ENCODE measurements around the gene KCNH2. TPM values are rescaled to one million over a fixed set of nuclear protein-coding genes. Genes with fewer than 3 reads are reported as not detected.

The KCNH2 gene
- total RNA-seq, 2 experiments from 2014 or later, result not detected

DNA sequence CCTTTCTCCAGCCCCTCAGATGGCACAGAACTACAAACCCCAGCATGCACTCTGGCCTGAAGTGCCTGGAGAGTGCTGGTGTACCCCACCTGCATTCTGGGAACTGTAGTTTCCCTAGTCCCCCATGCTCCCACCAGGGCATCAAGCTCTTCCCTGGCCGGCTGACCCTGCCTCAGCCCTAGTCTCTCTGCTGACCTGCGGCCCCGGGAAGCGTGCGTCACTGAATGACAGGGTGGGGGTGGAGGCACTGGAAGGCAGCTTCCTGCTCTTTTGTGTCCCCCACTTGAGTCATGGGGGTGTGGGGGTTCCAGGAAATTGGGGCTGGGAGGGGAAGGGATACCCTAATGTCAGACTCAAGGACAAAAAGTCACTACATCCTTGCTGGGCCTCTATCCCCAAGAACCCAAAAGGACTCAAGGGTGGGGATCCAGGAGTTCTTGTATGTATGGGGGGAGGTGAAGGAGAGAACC, 14.7 kb upstream of the KCNH2 start:
- no peak overlapping the region for H3K27ac Mint-ChIP-seq
- POLR2A ChIA-PET, result interaction anchor here (1.2 kb wide), 1 partner anchor 57 kb away, joined by 3 read pairs; no protein-coding TSS in a partner anchor
- H3K4me3 Mint-ChIP-seq, result no peak overlapping the region
- peaks cover 16% of the 10 kb centered on the region for H3K27me3 Mint-ChIP-seq (ENCODE audit: low read depth)
- H3K36me3 Mint-ChIP-seq (ENCODE audit: low read depth), result peaks cover 3% of the 10 kb centered on the region
- DNase-seq, result peak; percentile 43
- CTCF ChIA-PET, result interaction anchor here (0.7 to 1.6 kb wide), 7 partner anchors 13 to 214 kb away, joined by 3 to 5 read pairs (median 3); no protein-coding TSS in a partner anchor
- peaks cover 34% of the 10 kb centered on the region for H3K4me1 Mint-ChIP-seq (ENCODE audit: low read depth)
- ATAC-seq, result peak; percentile 57
- H3K9me3 Mint-ChIP-seq (ENCODE audit: insufficient read depth), result peaks cover 13% of the 10 kb centered on the region

DNA sequence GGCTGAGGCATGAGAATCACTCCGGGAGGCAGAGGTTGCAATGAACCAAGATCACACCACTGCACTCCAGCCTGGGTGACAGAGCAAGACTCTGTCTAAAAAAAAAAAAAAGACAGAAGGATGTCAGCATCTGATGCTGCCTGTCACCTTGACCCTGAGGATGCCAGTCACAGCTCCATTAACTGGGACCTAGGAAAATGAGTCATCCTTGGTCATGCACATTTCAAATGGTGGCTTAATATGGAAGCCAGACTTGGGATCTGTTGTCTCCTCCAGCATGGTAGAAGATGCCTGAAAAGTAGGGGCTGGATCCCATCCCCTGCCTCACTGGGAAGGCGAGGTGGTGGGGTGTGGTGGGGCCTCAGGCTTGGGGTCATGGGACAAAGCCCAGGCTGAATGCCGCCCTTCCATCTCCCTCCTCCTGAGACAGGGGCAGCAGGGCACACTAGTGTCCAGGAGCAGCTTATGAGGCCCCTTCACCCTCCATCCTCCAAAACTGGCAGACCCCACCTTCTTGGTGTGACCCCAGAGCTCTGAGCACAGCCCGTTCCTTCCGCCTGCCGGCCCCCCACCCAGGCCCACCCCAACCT, 14.0 kb upstream of the KCNH2 start:
- Mint-ChIP-seq H3K4me3 (no peak overlapping the region), H3K9me3 (ENCODE audit: insufficient read depth) (peaks cover 13% of the 10 kb centered on the region), H3K4me1 (ENCODE audit: low read depth) (peaks cover 28% of the 10 kb centered on the region), H3K27me3 (ENCODE audit: low read depth) (peaks cover 16% of the 10 kb centered on the region), H3K27ac (no peak overlapping the region), H3K36me3 (ENCODE audit: low read depth) (peaks cover 3% of the 10 kb centered on the region)
- no peak for ATAC-seq
- ChIA-PET CTCF (interaction anchor here (0.7 to 0.9 kb wide), 5 partner anchors 13 to 213 kb away, joined by 3 read pairs; no protein-coding TSS in a partner anchor), POLR2A (interaction anchor here (1.2 kb wide), 1 partner anchor 58 kb away, joined by 3 read pairs; no protein-coding TSS in a partner anchor)
- DNase-seq, result no peak

DNA sequence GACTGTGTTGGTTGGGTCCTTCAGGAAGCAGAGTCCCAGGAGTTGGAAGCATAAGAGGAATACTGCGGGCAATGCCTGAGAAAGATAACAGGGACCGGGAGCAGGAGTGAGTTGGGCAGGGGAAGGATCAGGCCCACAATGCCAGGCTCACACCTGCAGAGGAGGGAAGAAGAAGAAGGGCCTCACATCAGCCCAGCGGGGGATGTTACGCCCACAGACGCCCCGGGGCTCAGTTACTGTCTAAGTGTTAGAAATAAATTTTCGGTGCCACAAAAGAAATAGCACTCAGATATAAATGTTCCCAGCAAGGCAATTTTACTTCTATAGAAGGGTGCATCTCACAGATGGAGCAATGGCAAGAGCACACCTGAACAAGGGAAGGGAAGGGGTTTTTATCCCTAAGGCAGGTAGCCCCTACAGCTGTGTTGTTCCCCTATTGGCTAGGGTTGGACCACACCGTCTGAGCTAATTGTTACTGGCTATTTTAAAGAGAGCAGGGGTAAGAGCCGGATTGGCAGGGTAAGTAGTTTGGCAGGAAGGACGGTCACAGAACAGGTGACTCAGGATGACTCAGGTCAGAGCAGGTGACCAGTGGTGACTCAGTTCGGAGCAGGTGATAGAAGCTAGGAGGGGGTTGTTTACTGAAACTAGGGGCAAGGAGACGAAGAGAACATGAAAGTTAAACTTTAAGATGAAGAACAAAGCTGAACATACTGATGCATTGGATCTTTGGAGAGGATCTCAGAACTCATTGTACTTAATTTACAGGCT, 12.5 kb upstream of the KCNH2 start, which contains the start of gene NOS3:
TSS of gene NOS3 (plus strand) at position 602 of the 771 bp plus-strand sequence. CDS start 2,787 bp downstream, outside the sequence.
- POLR2A ChIA-PET, result no interaction called here
- no peak for DNase-seq

GRCh38 chr7:150989456-150989855, 11.3 kb upstream of the KCNH2 start:
- ChIA-PET POLR2A (interaction anchor here (0.6 kb wide), 1 partner anchor 250 kb away, joined by 3 read pairs; no protein-coding TSS in a partner anchor), CTCF (interaction anchor here (0.7 to 1.9 kb wide), 9 partner anchors 13 to 91 kb away, joined by 3 to 10 read pairs (median 4); no protein-coding TSS in a partner anchor)
- peaks cover 3% of the 10 kb centered on the region for H3K36me3 Mint-ChIP-seq (ENCODE audit: low read depth)
- H3K27ac Mint-ChIP-seq, result peak overlapping the region; percentile 52
- ATAC-seq, result no peak
- no peak overlapping the region for H3K4me3 Mint-ChIP-seq
- no peak for DNase-seq
- H3K27me3 Mint-ChIP-seq (ENCODE audit: low read depth), result peaks cover 21% of the 10 kb centered on the region
- peaks cover 22% of the 10 kb centered on the region for H3K4me1 Mint-ChIP-seq (ENCODE audit: low read depth)
- peaks cover 13% of the 10 kb centered on the region for H3K9me3 Mint-ChIP-seq (ENCODE audit: insufficient read depth)

More for the DNA sequence above, 12.5 kb upstream of the KCNH2 start, which contains the start of gene NOS3:
- Mint-ChIP-seq H3K27ac (peak within 1 kb of the TSS; percentile 52), H3K9me3 (ENCODE audit: insufficient read depth) (peaks cover 13% of the 10 kb centered on the region), H3K4me1 (ENCODE audit: low read depth) (peaks cover 29% of the 10 kb centered on the region), H3K27me3 (ENCODE audit: low read depth) (peaks cover 19% of the 10 kb centered on the region), H3K36me3 (ENCODE audit: low read depth) (peaks cover 3% of the 10 kb centered on the region), H3K4me3 (no peak within 1 kb of the TSS)
- CTCF ChIA-PET, result interaction anchor here (0.7 to 1.9 kb wide), 4 partner anchors 24 to 39 kb away, joined by 3 to 5 read pairs (median 4); no protein-coding TSS in a partner anchor
- no peak for ATAC-seq

GRCh38 chr7:150988230-150989226, 10.4 kb upstream of the KCNH2 start:
- Mint-ChIP-seq H3K36me3 (ENCODE audit: low read depth) (peaks cover 3% of the 10 kb centered on the region), H3K9me3 (ENCODE audit: insufficient read depth) (peaks cover 13% of the 10 kb centered on the region), H3K27ac (no peak overlapping the region), H3K27me3 (ENCODE audit: low read depth) (peaks cover 25% of the 10 kb centered on the region), H3K4me1 (ENCODE audit: low read depth) (peaks cover 16% of the 10 kb centered on the region), H3K4me3 (no peak overlapping the region)
- ChIA-PET POLR2A (interaction anchor here (0.8 kb wide), 1 partner anchor 20 kb away, joined by 3 read pairs; no protein-coding TSS in a partner anchor), CTCF (interaction anchor here (0.7 to 1.5 kb wide), 10 partner anchors 14 to 90 kb away, joined by 3 to 10 read pairs (median 4); no protein-coding TSS in a partner anchor)
- peak; percentile 75 for DNase-seq
- peak; percentile 73 for ATAC-seq

DNA sequence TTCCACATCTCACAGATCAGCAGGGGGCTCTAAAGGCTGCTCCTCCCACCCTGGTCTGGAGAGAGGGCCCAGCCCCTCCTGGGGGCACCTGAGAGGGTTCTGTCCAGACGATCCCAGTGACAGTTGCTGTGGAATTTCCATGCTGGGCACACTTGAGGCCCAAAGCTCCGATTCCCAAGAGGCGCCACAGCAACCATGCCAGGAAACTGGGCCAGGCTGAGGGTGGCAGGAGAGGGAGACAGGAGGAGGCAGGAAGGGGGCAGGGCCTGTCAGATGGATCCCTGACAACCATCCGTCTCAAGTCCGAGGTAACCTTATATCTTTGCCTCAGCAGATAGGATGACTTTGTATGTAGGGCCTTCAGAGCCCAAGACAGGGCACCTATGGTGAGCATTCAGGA, 8.4 kb upstream of the KCNH2 start:
- DNase-seq (no peak), ATAC-seq (no peak)
- peaks cover 34% of the 10 kb centered on the region for H3K27me3 Mint-ChIP-seq (ENCODE audit: low read depth)
- no peak overlapping the region for H3K27ac Mint-ChIP-seq
- ChIA-PET CTCF (interaction anchor here (0.6 to 6.3 kb wide), 13 partner anchors 8 to 127 kb away, joined by 3 to 82 read pairs (median 7); partner anchors contain the start of gene AGAP3), POLR2A (no interaction called here)
- H3K9me3 Mint-ChIP-seq (ENCODE audit: insufficient read depth), result peaks cover 13% of the 10 kb centered on the region
- H3K4me1 Mint-ChIP-seq (ENCODE audit: low read depth), result peaks cover 16% of the 10 kb centered on the region
- H3K36me3 Mint-ChIP-seq (ENCODE audit: low read depth), result peaks cover 3% of the 10 kb centered on the region
- H3K4me3 Mint-ChIP-seq, result no peak overlapping the region

DNA sequence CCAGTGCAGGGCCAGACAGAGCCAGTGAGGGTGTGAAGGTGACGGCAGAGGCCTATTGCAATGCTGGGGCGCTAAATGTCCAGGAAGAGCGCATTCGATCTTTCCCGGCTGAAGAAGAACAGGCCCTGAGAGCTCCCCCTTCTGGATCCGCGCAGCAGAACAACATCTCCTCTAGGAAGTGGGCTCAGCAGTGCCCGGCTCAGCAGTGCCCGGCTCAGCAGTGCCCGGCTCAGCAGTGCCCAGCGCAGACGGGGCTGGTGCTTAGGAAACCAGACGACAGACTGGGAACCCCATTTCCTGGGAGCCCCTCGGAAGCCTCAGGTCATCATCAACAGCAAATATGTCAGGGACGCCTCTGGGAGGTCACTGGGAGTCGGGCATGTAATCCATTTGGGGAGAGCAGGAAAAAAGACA, 8.0 kb upstream of the KCNH2 start:
- ATAC-seq, result no peak

DNA sequence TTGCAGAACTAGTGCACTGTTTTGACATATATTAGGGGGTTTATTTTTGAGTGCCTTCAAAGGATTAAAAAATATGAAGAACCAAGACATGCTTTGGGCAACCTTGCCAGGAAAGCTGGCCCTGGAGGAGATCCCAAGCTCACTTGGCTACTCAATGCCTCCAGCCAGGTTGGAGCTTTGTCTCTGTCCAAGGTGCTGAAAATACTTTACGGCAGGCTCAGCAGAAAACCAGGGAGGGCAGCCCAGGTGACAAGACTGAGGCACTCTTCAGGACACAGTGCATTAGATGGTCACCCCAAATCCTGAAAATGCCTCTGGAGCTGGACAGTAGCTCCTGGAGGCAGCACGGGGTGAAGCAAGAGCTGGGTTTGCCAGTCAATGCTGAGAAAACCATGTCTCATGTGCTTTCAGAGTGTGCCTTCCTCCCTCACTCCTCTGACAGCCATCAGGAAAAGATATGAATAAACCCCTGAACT, 5.8 kb upstream of the KCNH2 start:
- peak; percentile 22 for ATAC-seq

More for the DNA sequence above, 8.0 kb upstream of the KCNH2 start:
- H3K36me3 Mint-ChIP-seq (ENCODE audit: low read depth), result peaks cover 3% of the 10 kb centered on the region
- H3K4me1 Mint-ChIP-seq (ENCODE audit: low read depth), result peaks cover 16% of the 10 kb centered on the region
- peaks cover 11% of the 10 kb centered on the region for H3K9me3 Mint-ChIP-seq (ENCODE audit: insufficient read depth)
- peak; percentile 69 for DNase-seq
- CTCF ChIA-PET, result interaction anchor here (0.6 to 6.3 kb wide), 19 partner anchors 8 to 256 kb away, joined by 3 to 82 read pairs (median 4); partner anchors contain the start of gene AGAP3
- peaks cover 39% of the 10 kb centered on the region for H3K27me3 Mint-ChIP-seq (ENCODE audit: low read depth)
- POLR2A ChIA-PET, result no interaction called here
- no peak overlapping the region for H3K4me3 Mint-ChIP-seq
- no peak overlapping the region for H3K27ac Mint-ChIP-seq

GRCh38 chr7:150982351-150982750, 4.2 kb upstream of the KCNH2 start:
- Mint-ChIP-seq H3K27ac (no peak overlapping the region), H3K9me3 (ENCODE audit: insufficient read depth) (no peaks in the 10 kb centered on the region), H3K4me1 (ENCODE audit: low read depth) (peaks cover 11% of the 10 kb centered on the region), H3K27me3 (ENCODE audit: low read depth) (peaks cover 50% of the 10 kb centered on the region), H3K4me3 (no peak overlapping the region), H3K36me3 (ENCODE audit: low read depth) (peaks cover under 1% of the 10 kb centered on the region)
- ChIA-PET POLR2A (no interaction called here), CTCF (interaction anchor here (5.6 to 6.3 kb wide), 2 partner anchors 19 to 26 kb away, joined by 35 to 82 read pairs; no protein-coding TSS in a partner anchor)
- no peak for ATAC-seq
- no peak for DNase-seq

More for the DNA sequence above, 5.8 kb upstream of the KCNH2 start:
- no peaks in the 10 kb centered on the region for H3K9me3 Mint-ChIP-seq (ENCODE audit: insufficient read depth)
- peaks cover 49% of the 10 kb centered on the region for H3K27me3 Mint-ChIP-seq (ENCODE audit: low read depth)
- no peak overlapping the region for H3K4me3 Mint-ChIP-seq
- ChIA-PET POLR2A (no interaction called here), CTCF (interaction anchor here (0.8 to 6.3 kb wide), 8 partner anchors 10 to 86 kb away, joined by 3 to 82 read pairs (median 28); partner anchors contain the start of gene ABCB8)
- H3K4me1 Mint-ChIP-seq (ENCODE audit: low read depth), result peaks cover 15% of the 10 kb centered on the region
- no peaks in the 10 kb centered on the region for H3K36me3 Mint-ChIP-seq (ENCODE audit: low read depth)
- H3K27ac Mint-ChIP-seq, result no peak overlapping the region
- DNase-seq, result peak; percentile 65

DNA sequence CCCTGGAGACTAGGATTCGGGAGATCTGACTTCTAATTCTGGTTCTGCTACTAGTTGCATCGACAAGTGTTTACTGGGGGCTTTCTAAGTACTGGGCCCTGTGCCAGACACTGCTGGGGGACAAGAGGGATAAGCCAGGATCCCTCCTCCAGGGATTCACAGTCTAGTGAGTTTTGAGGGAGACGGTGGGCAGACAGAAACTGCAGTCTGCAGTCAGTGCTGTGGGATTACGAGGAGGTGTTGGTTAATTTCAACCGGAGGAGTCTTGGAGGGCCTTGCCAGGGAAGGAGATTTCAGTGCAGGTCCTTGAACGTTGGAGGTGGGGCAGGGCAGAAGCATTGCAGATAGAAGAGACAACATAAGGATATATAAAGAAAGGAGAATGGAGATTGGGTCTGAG, 3.5 kb upstream of the KCNH2 start:
- DNase-seq (no peak), ATAC-seq (no peak)
- H3K27ac Mint-ChIP-seq, result no peak overlapping the region
- H3K4me1 Mint-ChIP-seq (ENCODE audit: low read depth), result peaks cover 17% of the 10 kb centered on the region
- H3K27me3 Mint-ChIP-seq (ENCODE audit: low read depth), result peaks cover 57% of the 10 kb centered on the region
- POLR2A ChIA-PET, result no interaction called here
- H3K4me3 Mint-ChIP-seq, result no peak overlapping the region
- H3K36me3 Mint-ChIP-seq (ENCODE audit: low read depth), result peaks cover 2% of the 10 kb centered on the region
- CTCF ChIA-PET, result interaction anchor here (5.6 to 6.3 kb wide), 2 partner anchors 18 to 27 kb away, joined by 35 to 82 read pairs; no protein-coding TSS in a partner anchor
- H3K9me3 Mint-ChIP-seq (ENCODE audit: insufficient read depth), result no peaks in the 10 kb centered on the region

Measured in activated CD8-positive, alpha-beta T cell treated with anti-CD3 and anti-CD28 coated beads, Interleukin-2, amount 10 ng/mL, durations not matched to agents 7 days and 5 days (primary cell).